ENCODE data around the gene MAP2K5. TPM values are rescaled to one million over a fixed set of nuclear protein-coding genes. Genes with fewer than 3 reads are reported as not detected.

MAP2K5 gene
- total and polyA plus RNA-seq, 2 experiments from 2014 or later, result 12.4 to 13.7 TPM

DNA sequence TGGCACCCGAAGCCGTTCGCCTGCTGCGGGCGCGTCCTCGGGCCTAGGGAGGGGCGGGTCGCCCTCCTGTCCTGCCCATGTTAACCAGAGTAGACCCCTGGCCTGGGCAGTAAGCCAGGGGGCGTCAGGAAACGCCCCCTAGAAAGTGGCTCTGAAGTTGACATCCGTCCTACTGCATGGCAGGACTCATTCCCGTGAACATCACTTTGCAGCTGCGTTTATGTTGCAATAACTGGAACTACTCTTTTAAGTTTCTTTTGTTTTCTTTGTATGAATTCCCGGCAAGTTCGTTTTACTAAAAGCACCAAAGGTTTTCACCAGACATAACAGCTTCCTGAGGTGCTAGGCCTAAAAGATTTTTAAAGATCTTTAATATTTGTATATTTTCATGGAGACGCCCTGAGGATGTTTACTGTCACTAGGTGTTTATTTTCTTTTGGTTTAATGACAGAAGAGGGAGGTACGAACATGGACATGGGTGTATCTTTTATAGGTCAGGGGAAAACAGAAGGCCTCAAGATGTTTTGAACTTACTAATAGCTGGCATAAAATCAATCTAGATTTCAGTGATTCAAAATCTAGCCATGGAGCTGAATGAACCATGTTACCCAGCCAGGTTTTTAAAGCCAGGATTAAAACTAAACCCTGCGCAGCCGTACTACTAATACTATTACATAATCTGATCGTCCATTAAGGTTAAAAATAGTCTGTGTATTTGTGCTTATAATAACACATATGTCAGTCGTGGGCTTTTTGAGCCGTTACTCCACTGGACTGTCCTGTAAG, 20.5 kb upstream of the MAP2K5 start:
- H4K20me1 ChIP-seq (ENCODE audit: insufficient read depth, poor library complexity, severe bottlenecking), result peaks cover 3% of the 10 kb centered on the region
- H3K27me3 ChIP-seq, result no peaks in the 10 kb centered on the region
- DNase-seq (ENCODE audit: low spot score), result peak; percentile 41
- H3K4me1 ChIP-seq (ENCODE audit: insufficient read depth), result peaks cover 12% of the 10 kb centered on the region
- WGBS (ENCODE audit: low lambda C conversion rate, missing lambda C conversion rate), result 6% methylated on average over 23 of the region's 23 CpGs
- H3K79me2 ChIP-seq, result peaks cover 50% of the 10 kb centered on the region
- peak overlapping the region; percentile 88 for H3K4me2 ChIP-seq
- peak overlapping the region; percentile 76 for H3K4me3 ChIP-seq
- H3K9me3 ChIP-seq (ENCODE audit: low read depth), result no peaks in the 10 kb centered on the region
- no peaks in the 10 kb centered on the region for H3K9me2 ChIP-seq (replicated peaks; ENCODE audit: insufficient read depth)
- peak overlapping the region; percentile 96 for H3K27ac ChIP-seq
- H2AFZ ChIP-seq, result peak overlapping the region; percentile 84
- no peak for TF ChIP-seq EZH2phosphoT487 (IDR thresholded peaks at IDR 0.05; ENCODE audit: low read depth, severe bottlenecking, unreplicated experiment)
- H3K36me3 ChIP-seq (replicated peaks; ENCODE audit: insufficient read depth, low read depth), result no peaks in the 10 kb centered on the region

GRCh38 chr15:67523330-67523729, 19.2 kb upstream of the MAP2K5 start:
- no peaks in the 10 kb centered on the region for H3K9me2 ChIP-seq (replicated peaks; ENCODE audit: insufficient read depth)
- peak overlapping the region; percentile 88 for H3K4me2 ChIP-seq
- peaks cover 3% of the 10 kb centered on the region for H4K20me1 ChIP-seq (ENCODE audit: insufficient read depth, poor library complexity, severe bottlenecking)
- TF ChIP-seq EZH2phosphoT487 (IDR thresholded peaks at IDR 0.05; ENCODE audit: low read depth, severe bottlenecking, unreplicated experiment) (no peak), EZH2 (IDR thresholded peaks at IDR 0.05; ENCODE audit: borderline replicate concordance) (no peak)
- TF ChIP-seq, protein P1, sequence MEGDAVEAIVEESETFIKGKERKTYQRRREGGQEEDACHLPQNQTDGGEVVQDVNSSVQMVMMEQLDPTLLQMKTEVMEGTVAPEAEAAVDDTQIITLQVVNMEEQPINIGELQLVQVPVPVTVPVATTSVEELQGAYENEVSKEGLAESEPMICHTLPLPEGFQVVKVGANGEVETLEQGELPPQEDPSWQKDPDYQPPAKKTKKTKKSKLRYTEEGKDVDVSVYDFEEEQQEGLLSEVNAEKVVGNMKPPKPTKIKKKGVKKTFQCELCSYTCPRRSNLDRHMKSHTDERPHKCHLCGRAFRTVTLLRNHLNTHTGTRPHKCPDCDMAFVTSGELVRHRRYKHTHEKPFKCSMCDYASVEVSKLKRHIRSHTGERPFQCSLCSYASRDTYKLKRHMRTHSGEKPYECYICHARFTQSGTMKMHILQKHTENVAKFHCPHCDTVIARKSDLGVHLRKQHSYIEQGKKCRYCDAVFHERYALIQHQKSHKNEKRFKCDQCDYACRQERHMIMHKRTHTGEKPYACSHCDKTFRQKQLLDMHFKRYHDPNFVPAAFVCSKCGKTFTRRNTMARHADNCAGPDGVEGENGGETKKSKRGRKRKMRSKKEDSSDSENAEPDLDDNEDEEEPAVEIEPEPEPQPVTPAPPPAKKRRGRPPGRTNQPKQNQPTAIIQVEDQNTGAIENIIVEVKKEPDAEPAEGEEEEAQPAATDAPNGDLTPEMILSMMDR (IDR thresholded peaks at IDR 0.05; ENCODE audit: poor library complexity), result no peak
- no peaks in the 10 kb centered on the region for H3K27me3 ChIP-seq
- H3K4me3 ChIP-seq, result peak overlapping the region; percentile 76
- H3K27ac ChIP-seq, result no peak overlapping the region
- peaks cover 12% of the 10 kb centered on the region for H3K4me1 ChIP-seq (ENCODE audit: insufficient read depth)
- WGBS (ENCODE audit: low lambda C conversion rate, missing lambda C conversion rate), result 76% methylated on average over 1 of the region's 1 CpG
- H3K79me2 ChIP-seq, result peaks cover 50% of the 10 kb centered on the region
- no peak for DNase-seq (ENCODE audit: low spot score)
- no peaks in the 10 kb centered on the region for H3K9me3 ChIP-seq (ENCODE audit: low read depth)
- H3K36me3 ChIP-seq (replicated peaks; ENCODE audit: insufficient read depth, low read depth), result no peaks in the 10 kb centered on the region
- no peak overlapping the region for H2AFZ ChIP-seq

- H3K27me3 ChIP-seq, result no peaks in the 10 kb centered on the region
- H3K4me1 ChIP-seq (ENCODE audit: insufficient read depth), result peaks cover 12% of the 10 kb centered on the region
- no peaks in the 10 kb centered on the region for H3K36me3 ChIP-seq (replicated peaks; ENCODE audit: insufficient read depth, low read depth)
- TF ChIP-seq EZH2 (IDR thresholded peaks at IDR 0.05; ENCODE audit: borderline replicate concordance), result no peak
- no peak for TF ChIP-seq EZH2phosphoT487 (IDR thresholded peaks at IDR 0.05; ENCODE audit: low read depth, severe bottlenecking, unreplicated experiment)
- TF ChIP-seq, protein P1 (IDR thresholded peaks at IDR 0.05; ENCODE audit: poor library complexity), result no peak
- H2AFZ ChIP-seq, result no peak overlapping the region
- peak overlapping the region; percentile 88 for H3K4me2 ChIP-seq
- no peak for DNase-seq (ENCODE audit: low spot score)
- no peaks in the 10 kb centered on the region for H3K9me2 ChIP-seq (replicated peaks; ENCODE audit: insufficient read depth)
- H3K4me3 ChIP-seq, result no peak overlapping the region
- peaks cover 3% of the 10 kb centered on the region for H4K20me1 ChIP-seq (ENCODE audit: insufficient read depth, poor library complexity, severe bottlenecking)
- H3K9me3 ChIP-seq (ENCODE audit: low read depth), result no peaks in the 10 kb centered on the region
- H3K79me2 ChIP-seq, result peaks cover 50% of the 10 kb centered on the region
- H3K27ac ChIP-seq, result no peak overlapping the region
These were observed 18.3 kb upstream of the MAP2K5 start for GRCh38 chr15:67524235-67524634.

GRCh38 chr15:67528513-67528912, 14.0 kb upstream of the MAP2K5 start:
- H3K27me3 ChIP-seq, result no peaks in the 10 kb centered on the region
- H3K36me3 ChIP-seq (replicated peaks; ENCODE audit: insufficient read depth, low read depth), result no peaks in the 10 kb centered on the region
- H4K20me1 ChIP-seq (ENCODE audit: insufficient read depth, poor library complexity, severe bottlenecking), result no peaks in the 10 kb centered on the region
- no peak overlapping the region for H2AFZ ChIP-seq
- no peak overlapping the region for H3K27ac ChIP-seq
- H3K4me2 ChIP-seq, result no peak overlapping the region
- TF ChIP-seq, protein P1 (IDR thresholded peaks at IDR 0.05; ENCODE audit: poor library complexity), result no peak
- TF ChIP-seq EZH2 (IDR thresholded peaks at IDR 0.05; ENCODE audit: borderline replicate concordance) (no peak), EZH2phosphoT487 (IDR thresholded peaks at IDR 0.05; ENCODE audit: low read depth, severe bottlenecking, unreplicated experiment) (no peak)
- H3K79me2 ChIP-seq, result peaks cover 33% of the 10 kb centered on the region
- no peaks in the 10 kb centered on the region for H3K9me3 ChIP-seq (ENCODE audit: low read depth)
- no peaks in the 10 kb centered on the region for H3K9me2 ChIP-seq (replicated peaks; ENCODE audit: insufficient read depth)
- H3K4me3 ChIP-seq, result no peak overlapping the region
- peaks cover 1% of the 10 kb centered on the region for H3K4me1 ChIP-seq (ENCODE audit: insufficient read depth)
- no peak for DNase-seq (ENCODE audit: low spot score)
- WGBS (ENCODE audit: low lambda C conversion rate, missing lambda C conversion rate), result 79% methylated on average over 3 of the region's 3 CpGs
